GDM1 (cell line): ENCODE results near the gene DPEP2NB.
"Not testable (repeated sequence)": the region's sequence is repeated elsewhere in the genome, so short reads cannot be mapped to it uniquely, and the experiment has no call there.

Experiments
- DNase-seq: peaks from one replicate; lab custom pipeline; 2025; lab: John Stamatoyannopoulos, UW

Gene DPEP2NB, protein sequence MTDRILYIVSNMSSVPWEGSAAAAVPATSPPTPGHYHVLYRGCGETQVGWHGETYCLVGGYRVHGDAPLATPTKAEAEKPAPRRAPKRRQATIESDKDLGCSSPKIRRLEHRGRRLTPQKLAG

DNA sequence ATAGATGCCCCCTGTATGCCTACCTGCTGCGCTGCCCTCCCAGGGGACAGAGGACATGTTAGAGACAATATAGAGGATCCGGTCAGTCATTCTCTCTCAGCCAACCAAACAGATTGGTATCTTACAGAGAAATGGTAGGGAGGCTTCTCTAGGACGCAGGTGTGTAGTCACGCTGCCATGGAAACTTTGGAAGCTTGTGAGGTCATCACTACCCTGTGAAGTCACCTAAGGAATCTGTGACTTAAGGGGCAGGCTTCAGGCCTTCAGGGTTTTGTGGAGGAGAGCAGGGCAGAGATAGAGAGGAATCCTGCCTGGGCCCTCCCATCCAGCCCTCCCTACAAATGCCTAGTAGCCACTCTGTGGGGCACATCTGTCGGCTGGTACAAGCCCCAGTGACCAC, at the start of gene DPEP2NB:
Gene DPEP2NB, minus strand, starts transcription at position 231 of the 400 bp plus-strand sequence. Its CDS starts 141 bp downstream, at position 90.
- DNase-seq: no peak

DNA sequence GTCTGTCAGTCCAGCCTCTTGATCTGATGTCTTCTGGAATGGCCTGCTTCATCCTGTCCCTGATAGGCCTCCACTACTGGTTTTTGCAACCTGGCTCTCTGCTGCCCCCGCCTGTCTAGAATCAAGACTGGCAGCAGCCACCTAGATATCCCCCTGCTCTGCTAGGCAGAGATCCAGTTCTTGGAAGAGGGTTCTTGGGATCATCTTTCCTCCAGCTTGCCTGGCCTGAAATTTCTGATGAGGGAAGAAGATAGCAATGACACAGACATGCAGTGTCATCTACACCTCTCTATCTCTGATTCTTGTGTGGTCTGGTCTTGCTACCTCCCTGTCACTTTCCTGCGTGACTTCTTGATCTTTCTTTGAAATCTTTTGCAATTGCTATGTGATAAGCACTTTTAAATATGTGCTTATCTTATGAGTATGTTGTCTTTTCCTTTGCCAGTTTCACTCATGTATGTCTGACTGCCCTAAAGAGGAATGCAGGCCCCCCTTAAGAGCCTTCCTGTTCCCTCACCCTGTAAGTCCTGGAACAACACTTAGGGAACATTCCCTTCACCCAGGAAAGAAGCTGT, 49.2 kb upstream of the DPEP2NB start:
- DNase-seq: peak; percentile 28

DNA sequence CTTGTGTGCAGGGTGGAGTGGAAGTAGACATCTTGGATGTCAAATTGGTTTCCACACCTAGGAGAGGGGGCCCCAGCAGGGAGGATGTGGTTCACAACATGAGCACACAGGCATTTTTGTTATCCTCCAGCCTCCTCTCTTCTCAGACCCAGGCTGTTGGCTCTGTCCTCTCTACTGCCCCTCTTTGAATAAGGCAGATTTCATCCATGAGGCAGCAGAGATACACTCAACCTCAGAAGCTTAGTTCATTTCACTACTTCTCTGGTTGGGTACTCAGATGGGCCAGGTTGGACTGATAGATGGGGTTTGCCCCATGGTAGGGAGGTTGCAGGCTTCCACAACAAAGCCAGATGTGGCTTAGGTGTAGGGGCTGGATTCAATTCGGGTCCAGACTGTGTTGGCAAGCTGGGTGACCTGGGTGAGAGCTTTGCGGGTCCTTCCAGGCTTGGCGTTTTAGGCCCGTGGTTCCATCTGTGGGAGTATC, 47.2 kb upstream of the DPEP2NB start:
- no peak for DNase-seq

DNA sequence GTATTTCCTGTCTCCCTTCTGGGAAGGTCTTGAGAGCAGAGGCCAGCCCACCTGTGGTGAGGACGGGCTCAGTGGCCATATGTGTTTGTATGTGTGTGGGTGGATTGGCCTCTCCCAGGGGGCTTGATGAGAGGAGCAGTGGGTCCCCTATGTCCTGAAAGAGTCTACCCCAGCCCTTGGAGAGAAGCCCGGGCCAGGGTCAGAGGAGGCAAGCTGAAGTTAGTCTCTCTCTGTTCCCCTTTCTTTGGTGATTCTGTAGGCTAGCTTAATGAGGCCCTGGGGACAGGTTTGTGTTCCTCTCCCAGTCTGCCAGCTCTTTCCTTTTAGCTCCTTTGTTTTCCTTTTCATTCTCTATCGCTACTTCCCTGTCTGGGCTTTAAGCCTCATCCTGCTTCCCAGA, 45.7 kb upstream of the DPEP2NB start:
- DNase-seq: no peak

DNA sequence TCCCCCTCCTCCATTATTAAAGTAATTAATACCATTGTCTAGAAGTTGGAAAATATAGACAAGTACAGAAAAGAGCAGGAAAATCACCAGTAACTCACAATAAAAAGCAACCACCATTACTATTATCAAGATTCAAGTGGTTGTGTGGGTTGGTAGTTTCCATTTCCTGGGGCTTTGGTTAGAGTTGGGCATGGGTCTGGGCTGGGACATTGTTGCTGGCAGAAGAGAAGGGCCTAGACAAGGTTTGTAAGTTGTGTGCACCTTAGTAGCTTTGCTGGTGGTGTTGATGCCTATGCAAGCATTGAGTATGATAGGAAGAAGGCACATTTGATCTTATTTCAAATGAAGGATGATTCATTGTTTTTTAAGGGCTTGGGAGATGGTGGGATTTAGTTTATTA, 44.1 kb upstream of the DPEP2NB start:
- DNase-seq: no peak

DNA sequence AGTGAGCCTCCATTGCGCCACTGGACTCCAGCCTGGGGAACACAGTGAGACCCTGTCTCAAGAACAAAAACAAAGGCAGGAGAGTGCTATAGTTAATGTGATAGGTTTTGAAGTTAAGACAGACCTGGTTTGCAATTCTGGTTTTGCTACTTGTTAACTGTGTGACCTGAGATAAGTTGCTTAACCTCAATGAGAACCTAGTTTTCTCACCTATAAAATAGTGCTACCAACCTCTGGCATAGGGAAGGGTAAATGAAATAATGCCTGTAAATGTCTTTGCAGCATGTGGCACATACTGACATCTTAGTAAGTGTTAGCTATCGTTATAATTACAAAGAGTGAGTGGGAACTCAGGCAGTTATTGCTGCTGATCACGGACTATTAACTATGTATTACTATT, 39.7 kb upstream of the DPEP2NB start:
- no peak for DNase-seq

DNA sequence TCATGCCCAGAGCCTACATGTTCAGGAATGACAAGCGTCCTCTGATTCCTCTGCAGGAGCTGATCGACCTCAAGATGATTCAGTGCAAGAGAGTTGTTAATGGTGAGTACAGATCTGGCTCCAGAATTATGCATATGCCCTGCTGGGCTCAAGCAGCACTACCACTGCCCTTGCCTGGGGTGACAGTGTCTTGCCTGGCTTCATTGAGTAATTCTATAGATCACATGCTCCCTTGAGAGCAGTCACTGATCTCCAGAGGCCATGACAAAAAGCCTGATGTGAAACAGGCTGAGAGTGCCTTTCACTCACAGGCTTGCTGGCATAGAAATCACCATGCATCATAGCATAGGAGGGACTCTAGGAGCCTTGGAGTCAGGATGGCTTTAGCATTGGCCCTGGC, 33.7 kb upstream of the DPEP2NB start:
- DNase-seq: no peak

DNA sequence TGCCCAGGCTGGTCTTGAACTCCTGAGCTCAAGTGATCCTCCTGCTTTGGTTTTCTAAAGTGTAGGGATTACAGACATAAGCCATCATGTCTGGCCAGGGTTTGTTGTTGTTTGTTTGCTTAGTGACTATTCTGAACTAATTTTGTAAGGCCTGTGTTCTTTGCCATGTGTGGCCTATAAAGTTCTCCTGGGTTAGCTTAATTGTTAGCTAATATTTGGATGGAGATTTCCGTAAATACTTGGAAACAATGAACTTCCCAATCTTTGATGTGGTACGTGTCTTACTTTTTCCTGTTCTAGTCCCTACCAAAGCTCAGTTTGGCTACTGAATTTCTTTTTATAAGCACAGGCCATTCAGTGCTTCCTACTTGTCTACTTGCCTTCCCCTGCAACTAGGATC, 32.3 kb upstream of the DPEP2NB start:
- no peak for DNase-seq

DNA sequence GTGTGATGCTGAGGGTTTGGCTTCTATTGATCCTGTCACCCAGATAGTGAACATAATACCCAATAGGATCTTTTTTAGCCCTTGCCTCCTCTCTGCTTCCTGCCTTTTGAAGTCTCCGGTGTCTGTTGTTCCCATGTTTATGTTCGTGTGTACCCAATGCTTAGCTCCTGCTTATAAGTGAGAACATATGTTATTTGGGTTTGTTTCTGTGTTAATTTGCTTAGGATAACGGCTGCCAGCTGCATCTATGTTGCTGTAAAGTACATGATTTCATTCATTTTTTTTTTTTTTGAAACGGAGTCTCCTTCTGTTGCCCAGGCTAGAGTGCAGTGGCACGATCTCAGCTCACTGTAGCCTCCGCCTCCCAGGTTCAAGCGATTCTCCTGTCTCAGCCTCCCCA, 30.4 kb upstream of the DPEP2NB start:
- no peak for DNase-seq

DNA sequence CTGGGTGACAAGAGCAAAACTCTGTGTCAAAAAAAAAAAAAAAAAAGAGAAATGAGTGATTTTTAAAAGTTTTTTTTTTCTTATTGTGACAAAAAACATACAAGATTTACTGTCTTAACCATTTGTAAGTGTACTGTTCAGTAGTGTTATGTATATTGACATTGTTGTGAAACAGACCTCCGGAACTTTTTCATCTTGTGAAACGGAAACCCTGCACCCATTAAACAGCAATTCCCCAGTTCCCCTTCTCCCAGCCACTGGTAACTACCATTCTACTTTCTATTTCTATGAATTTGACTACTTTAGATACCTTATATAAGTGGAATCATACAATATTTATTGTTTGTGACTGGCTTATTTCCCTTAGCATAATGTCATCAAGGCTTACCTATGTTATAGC, 26.1 kb upstream of the DPEP2NB start:
- no peak for DNase-seq

DNA sequence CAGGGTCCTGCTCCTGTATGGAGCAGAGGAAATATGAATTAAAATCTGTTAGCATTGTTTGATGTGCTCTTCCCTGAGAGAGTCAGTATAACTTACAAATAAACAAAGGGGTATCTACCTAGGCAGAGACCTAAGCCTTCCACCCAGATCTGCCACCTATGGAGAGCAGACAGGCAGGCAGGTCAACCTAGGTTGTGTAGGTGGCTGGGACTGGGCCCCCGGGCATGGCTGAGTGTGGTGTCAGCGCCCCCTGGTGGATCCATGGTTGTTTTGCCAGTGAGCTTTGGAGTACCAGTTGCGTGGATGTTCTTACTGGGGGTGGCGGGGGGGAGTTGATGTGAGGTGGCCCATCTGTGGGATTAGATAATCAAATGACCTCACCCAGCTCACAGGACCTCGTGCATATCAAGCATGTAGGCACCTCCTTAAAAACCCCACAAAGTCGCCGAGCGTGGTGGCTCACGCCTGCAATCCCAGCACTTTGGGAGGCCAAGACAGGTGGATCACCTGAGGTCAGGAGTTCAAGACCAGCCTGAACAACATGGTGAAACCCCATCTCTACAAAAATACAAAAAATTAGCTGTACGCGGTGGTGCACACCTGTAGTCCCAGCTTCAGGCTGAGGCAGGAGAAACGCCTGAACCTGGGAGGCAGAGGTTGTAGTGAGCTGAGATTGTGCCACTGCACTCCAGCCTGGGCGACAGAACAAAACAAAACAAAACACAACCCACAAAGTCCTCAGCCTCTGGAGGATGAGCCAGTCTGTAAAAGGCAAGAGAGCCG, 25.0 kb upstream of the DPEP2NB start:
- DNase-seq: peak; percentile 43

DNA sequence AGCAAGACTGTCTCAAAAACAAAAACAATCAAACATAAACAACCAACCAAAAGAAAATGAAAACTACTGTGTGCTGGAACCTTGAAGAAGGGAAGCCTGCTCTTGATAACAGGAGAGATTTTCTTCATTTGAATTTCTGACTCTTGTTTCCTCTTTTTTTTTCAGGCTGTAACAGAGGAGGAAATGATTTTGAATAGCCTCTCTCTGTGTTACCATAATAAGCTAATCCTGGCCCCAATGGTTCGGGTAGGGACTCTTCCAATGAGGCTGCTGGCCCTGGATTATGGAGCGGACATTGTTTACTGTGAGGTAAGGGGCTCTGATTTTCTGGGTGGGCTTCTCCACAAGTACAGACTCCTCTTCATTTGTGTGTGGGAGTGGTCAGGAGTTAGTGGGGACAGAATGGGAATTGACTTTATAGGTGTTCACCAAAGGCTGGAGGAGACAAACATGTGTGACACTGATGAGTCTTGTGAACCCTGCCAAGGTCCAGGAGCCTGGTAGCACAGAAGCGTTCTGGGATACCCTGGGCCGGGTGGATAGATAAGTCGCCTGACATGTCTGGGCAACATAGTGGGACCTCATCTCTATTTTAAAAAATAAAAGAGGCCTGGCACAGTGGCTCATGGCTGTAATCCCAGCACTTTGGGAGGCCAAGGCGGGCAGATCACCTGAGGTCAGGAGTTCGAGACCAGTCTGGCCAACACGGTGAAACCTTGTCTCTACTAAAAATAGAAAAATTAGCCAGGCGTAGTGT, 22.3 kb upstream of the DPEP2NB start:
- no peak for DNase-seq

DNA sequence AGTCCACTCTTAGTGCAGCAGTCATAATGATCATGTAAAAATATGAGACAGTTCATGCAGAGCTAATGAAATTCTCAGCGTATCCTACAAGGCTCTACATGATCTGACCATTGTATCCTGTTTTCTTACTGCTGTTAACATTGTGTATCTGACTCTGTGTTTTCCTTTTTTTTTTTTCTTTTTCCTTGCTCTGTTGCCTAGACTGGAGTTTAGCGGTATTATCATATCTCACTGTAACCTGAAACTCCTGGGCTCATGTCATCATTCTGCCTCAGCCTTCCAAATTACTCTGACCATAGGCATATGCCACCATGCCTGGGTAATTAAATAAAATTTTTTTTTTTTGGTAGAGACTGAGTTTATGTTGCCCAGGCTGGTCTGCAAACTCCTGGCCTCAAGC, 19.5 kb upstream of the DPEP2NB start:
- no peak for DNase-seq

DNA sequence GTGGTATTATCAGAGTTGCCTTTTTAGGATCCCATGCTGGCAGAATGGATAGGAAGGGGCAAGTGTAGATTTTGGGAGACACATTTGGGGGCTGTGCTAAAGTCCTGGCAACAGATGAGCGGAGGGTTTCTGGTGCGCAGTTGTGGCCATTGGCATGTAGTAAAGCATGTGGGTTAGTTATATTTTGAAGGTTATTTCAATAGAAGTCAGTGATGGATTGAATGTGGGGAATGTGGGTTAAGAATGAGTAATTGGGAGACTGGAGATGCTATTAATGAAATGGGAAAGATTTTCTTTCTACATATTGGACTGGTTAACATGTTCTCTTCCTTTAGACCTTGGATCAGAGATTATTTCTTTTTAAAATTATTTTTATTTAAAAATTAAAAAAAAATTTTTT, 17.4 kb upstream of the DPEP2NB start:
- no peak for DNase-seq

DNA sequence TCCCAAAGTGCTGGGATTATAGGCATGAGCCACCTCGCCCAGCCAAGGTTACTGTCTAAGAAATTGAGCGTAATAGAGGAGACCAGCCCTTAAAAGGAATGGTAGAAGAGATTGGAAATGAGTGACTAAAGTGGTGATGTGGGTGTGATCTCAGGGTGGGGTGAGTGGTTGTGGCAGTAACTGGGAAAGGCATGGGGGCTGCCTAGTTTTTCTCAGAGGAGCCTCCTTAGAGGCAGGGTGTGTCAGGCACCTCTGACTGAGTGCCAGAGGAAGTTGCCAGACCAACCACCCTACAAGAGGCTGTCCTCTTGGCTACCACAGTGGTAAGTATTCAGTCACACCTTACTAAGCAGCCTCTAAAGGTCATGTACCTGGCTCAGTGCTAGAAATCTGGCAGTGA, 16.2 kb upstream of the DPEP2NB start:
- no peak for DNase-seq

DNA sequence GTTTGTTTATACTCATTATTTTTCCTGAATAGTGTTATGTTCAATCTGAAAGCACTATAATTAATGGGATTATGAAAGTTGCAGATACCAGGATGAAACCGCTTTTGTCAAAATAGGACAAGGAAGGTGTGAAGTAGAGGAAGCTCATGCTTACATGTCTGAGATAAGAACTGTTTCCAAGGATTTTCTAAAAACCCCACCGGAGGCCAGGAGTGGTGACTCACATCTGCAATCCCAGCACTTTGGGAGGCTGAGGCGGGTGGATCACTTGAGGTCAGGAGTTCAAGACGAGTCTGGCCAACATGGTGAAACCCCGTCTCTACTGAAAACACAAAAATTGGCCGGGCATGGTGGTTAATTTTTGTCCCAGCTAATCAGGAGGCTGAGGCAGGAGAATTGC, 14.4 kb upstream of the DPEP2NB start:
- not testable (repeated sequence) for DNase-seq

DNA sequence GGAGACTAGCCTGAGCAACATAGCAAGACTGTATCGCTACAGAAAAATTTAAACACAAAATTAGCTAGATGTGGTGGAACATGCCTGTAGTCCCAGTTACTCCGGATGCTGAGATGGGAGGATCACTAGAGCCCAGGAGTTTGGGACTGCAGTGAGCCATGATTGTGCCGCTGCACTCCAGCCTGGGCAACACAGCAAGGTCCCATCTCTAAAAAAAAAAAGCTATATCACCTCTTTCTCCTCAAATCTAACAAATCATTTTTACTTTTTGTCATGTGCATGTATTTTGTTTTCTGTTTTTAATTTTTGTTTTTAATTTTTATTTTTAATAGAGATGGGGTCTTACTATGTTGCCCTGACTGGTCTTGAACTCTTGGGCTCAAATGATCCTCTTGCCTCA, 13.3 kb upstream of the DPEP2NB start:
- DNase-seq: no peak

DNA sequence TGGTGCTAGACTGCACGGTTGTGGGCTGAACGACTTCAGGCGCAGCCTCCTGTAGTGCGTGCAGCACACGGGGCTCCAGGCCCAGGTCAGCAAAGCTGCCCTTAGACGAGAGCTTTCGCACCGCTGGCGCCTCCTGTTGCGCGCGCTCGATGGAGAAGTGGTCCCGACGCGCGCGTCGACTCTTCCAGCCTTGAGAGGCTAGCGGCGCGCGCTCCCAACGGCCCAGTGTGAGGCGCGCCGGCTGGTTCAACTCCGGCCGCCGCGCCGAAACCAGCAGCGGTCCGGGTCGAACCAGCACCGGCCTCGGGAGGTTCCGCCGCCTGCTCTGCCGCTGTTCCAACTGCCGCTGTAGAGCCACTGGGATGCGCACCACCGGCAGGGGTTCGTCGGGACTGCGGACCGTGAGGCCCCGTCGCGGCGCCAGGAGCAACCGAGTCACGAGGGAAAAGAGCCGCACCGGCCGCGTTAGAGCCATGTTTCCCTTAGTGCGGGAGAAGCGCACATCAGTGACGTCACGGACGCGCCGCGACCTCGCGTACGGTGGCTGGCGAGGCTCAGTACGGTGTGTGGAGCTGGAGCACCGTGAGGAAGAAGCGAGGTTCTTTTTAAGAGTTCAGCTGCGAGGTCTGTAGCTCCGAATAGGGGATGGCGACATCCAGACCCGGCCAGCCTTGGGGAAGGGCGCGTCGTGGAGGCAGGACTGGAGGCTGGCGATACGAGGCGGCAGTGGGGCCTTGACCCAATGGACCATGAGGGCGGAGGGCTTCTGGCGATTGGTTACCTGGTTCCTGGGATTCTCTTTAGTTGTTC, 7.2 kb upstream of the DPEP2NB start, which contains the start of the genes DDX28 and DUS2:
Gene DDX28, minus strand, starts transcription at position 505 of the 810 bp plus-strand sequence. Its CDS starts 30 bp downstream, at position 475.
Gene DUS2, plus strand, starts transcription at position 557 of the 810 bp plus-strand sequence. CDS start 14,740 bp downstream, outside the sequence.
- peak; percentile 75 for DNase-seq

DNA sequence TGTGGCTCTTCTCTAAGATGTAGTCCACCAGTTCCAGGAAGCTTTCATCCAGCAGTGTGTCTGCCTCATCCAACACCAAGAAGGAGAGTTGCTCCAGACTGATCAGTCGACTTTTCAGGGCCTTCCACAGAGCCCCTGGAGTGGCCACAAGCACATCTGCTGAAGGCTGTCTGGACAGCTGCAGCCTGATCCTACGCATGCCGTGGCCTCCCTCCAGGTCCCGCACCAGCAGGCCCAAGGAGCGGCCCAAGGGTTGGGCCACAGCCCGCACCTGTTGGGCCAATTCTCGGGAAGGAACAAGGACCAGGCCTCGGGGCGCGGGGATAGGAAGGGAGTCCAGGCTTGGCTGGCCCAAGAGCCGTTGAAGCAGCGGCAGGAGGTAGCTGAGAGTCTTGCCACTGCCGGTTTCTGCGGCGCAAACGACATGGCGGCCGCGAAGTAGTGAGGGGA, 6.6 kb upstream of the DPEP2NB start:
- no peak for DNase-seq

DNA sequence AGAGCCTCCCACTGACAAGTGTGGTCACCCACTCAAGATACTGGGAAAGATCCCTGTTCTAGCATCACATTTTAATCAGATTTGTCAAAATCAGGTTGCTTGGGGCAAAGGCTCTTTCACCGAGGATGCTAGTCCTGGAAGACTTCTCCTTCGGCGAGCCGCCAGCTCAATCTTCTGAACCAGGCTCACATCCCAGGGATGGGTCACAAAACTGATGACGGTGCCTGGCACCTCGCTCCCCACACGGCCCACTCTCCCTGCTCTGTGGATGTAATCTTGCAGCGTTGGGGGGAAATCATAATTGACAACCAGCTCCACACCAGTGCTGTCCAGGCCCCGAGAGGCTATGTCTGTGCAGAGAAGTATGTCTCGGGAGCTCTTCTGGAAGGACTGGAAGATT, 5.8 kb upstream of the DPEP2NB start:
- DNase-seq: no peak

DNA sequence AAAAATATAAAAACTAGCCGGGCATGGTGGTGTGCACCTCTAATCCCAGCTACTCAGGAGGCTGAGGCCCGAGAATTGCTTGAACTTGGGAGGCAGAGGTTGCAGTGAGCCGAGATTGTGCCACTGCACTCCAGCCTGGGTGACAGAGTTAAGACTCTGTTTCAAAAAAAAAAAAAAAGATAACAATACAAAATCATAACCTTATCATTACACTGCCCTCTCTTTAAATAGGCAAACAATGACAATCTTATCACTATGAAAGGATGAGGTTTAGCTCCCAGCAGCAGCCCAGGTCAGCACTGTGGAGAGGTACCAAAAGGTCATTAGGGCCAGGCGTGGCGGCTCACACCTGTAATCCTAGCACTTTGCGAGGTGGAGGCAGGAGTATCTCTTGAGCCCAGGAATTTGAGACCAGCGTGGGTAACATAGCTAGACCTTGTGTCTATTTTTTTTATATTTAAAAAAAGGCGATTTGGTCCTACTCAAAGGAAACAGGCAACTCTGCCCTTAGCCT, 3.5 kb upstream of the DPEP2NB start:
- DNase-seq: no peak
